Cardiac septum (tissue), 1 donor: Measurements from ENCODE around the gene IL20RB. TPM values are rescaled to one million over a fixed set of nuclear protein-coding genes. Genes with fewer than 3 reads are reported as not detected.
"Not testable (repeated sequence)": the region's sequence is repeated elsewhere in the genome, so short reads cannot be mapped to it uniquely, and the experiment has no call there.

Source experiments
- DNase-seq: peaks from one replicate; pipeline ENCODE4 v3.0.0-alpha.2; 2020; ENCODE audit warnings: low spot score
- intact Hi-C: fragments of 100-400 bp; cut with DNase I; formaldehyde crosslinking; loops from one replicate; pipeline ENCODE4 v1.14.0; 2022
- total RNA-seq: library from RNA; stranded (reverse); fragmentation: NEBNext Ultra II Directional; extraction: Animal tissue kit (Norgen Biotek cat#: 25700); gene quantifications from one replicate; pipeline ENCODE4 v1.2.1, GENCODE V29; 2021
- donor health status: DM: no; HTN: no; CAD: no.

Gene IL20RB
- total RNA-seq, 1 donor from 2014 or later, result 0.70 TPM

GRCh38 chr3:136979204-136979603 is 21.4 kb downstream of the IL20RB start:
- intact Hi-C loops, result no loop called here
- no peak for DNase-seq

GRCh38 chr3:136979684-136980083 is 21.9 kb downstream of the IL20RB start:
- no peak for DNase-seq
- intact Hi-C loops, result no loop called here

GRCh38 chr3:136982033-136982432 is 24.2 kb downstream of the IL20RB start:
- intact Hi-C loops, result no loop called here
- no peak for DNase-seq

GRCh38 chr3:136982520-136983138 is 24.8 kb downstream of the IL20RB start:
- intact Hi-C loops, result no loop called here
- no peak for DNase-seq

GRCh38 chr3:136984837-136985236 is 27.1 kb downstream of the IL20RB start:
- intact Hi-C loops, result no loop called here
- no peak for DNase-seq

GRCh38 chr3:136987398-136987980 is 29.7 kb downstream of the IL20RB start:
- DNase-seq, intact Hi-C loops: not testable (repeated sequence)

GRCh38 chr3:136988651-136989050 is 30.9 kb downstream of the IL20RB start:
- intact Hi-C loops, result no loop called here
- no peak for DNase-seq

- no peak for DNase-seq
- intact Hi-C loops, result loop anchor here (10.0 kb wide), 1 partner anchor 125 kb away; the partner anchor contains the start of gene NCK1
These were observed 32.2 kb downstream of the IL20RB start for GRCh38 chr3:136989781-136990524.

GRCh38 chr3:136990826-136991225 is 33.0 kb downstream of the IL20RB start:
- no peak for DNase-seq
- intact Hi-C loops, result loop anchor here (10.0 kb wide), 1 partner anchor 126 kb away; the partner anchor contains the start of gene NCK1

GRCh38 chr3:136992115-136992514 is 34.3 kb downstream of the IL20RB start:
- DNase-seq, result no peak
- intact Hi-C loops, result loop anchor here (10.0 kb wide), 1 partner anchor 127 kb away; the partner anchor contains the start of gene NCK1

GRCh38 chr3:136994772-136995516 is 37.2 kb downstream of the IL20RB start:
- peak; percentile 84 for DNase-seq
- intact Hi-C loops, result loop anchor here (1.0 to 10.0 kb wide), 5 partner anchors 66 to 243 kb away; partner anchors contain the start of genes NCK1, SLC35G2 and STAG1

- no peak for DNase-seq
- intact Hi-C loops, result loop anchor here (1.0 to 10.0 kb wide), 5 partner anchors 67 to 243 kb away; partner anchors contain the start of genes NCK1, SLC35G2 and STAG1
These were observed 37.9 kb downstream of the IL20RB start for GRCh38 chr3:136995652-136996051.

- DNase-seq, result no peak
- intact Hi-C loops, result no loop called here
These were observed 42.3 kb downstream of the IL20RB start for GRCh38 chr3:137000039-137000438.

- intact Hi-C loops, DNase-seq: not testable (repeated sequence)
These were observed 49.6 kb downstream of the IL20RB start for GRCh38 chr3:137007376-137007775.

GRCh38 chr3:137008131-137008530 is 50.3 kb downstream of the IL20RB start:
- no peak for DNase-seq

GRCh38 chr3:137008976-137009375 is 51.2 kb downstream of the IL20RB start:
- intact Hi-C loops, result no loop called here
- no peak for DNase-seq

More at GRCh38 chr3:137008131-137008530, 50.3 kb downstream of the IL20RB start:
- intact Hi-C loops, result no loop called here

GRCh38 chr3:137010137-137010536 is 52.4 kb downstream of the IL20RB start:
- DNase-seq, result no peak
- intact Hi-C loops, result loop anchor here (5.0 kb wide), 3 partner anchors 58 to 938 kb away; partner anchors contain the start of gene PCCB

- no peak for DNase-seq
- intact Hi-C loops, result loop anchor here (5.0 kb wide), 3 partner anchors 59 to 939 kb away; partner anchors contain the start of gene PCCB
These were observed 53.4 kb downstream of the IL20RB start for GRCh38 chr3:137011153-137011552.

GRCh38 chr3:137012097-137012501 is 54.3 kb downstream of the IL20RB start:
- intact Hi-C loops, result loop anchor here (2.0 to 5.0 kb wide), 4 partner anchors 60 to 940 kb away; partner anchors contain the start of genes PCCB and SLC35G2
- DNase-seq, result no peak
